Progenitor cell of endocrine pancreas (in vitro differentiated cells): ENCODE measurements around the gene CASP4. TPM values are rescaled to one million over a fixed set of nuclear protein-coding genes. Genes with fewer than 3 reads are reported as not detected.

Experiments
- DNase-seq: peaks from one replicate; pipeline ENCODE4 v3.0.0; 2021; ENCODE audit warnings: low spot score; ENCODE audit not compliant: unreplicated experiment
- H3K27ac Mint-ChIP-seq: 2 replicates; pipeline ENCODE4 v1.8.0; 2021; ENCODE audit warnings: mild to moderate bottlenecking, moderate library complexity, mixed read lengths
- H3K27me3 Mint-ChIP-seq: 2 replicates; pipeline ENCODE4 v1.8.0; 2021; ENCODE audit warnings: mixed read lengths
- H3K36me3 Mint-ChIP-seq: 2 replicates; pipeline ENCODE4 v1.8.0; 2022; ENCODE audit warnings: mixed read lengths; ENCODE audit not compliant: insufficient read depth
- H3K4me1 Mint-ChIP-seq: 2 replicates; pipeline ENCODE4 v1.8.0; 2021; ENCODE audit warnings: low read depth, mixed read lengths
- H3K4me3 Mint-ChIP-seq: 2 replicates; pipeline ENCODE4 v1.8.0; 2021; ENCODE audit warnings: low read depth, mild to moderate bottlenecking, moderate library complexity, mixed read lengths
- H3K9me3 Mint-ChIP-seq: 2 replicates; pipeline ENCODE4 v1.8.0; 2021; ENCODE audit warnings: low read depth, mixed read lengths
- CTCF ChIP-seq: fragments of 200-600 bp; sonication (generic); IDR thresholded peaks from one replicate; pipeline ENCODE4 v1.5.0; 2021; ENCODE audit warnings: antibody characterized with exemption, mild to moderate bottlenecking; ENCODE audit not compliant: unreplicated experiment
- total RNA-seq: library from RNA; stranded (reverse); gene quantifications from 2 replicates; pipeline ENCODE4 v1.2.1, GENCODE V29; 2021

Gene CASP4
- total RNA-seq, 1 donor from 2014 or later: not detected

GRCh38 chr11:105000797-105001196 lies 32.4 kb upstream of the CASP4 start:
- H3K27ac Mint-ChIP-seq: no peak overlapping the region
- no peak overlapping the region for H3K4me3 Mint-ChIP-seq
- no peaks in the 10 kb centered on the region for H3K4me1 Mint-ChIP-seq
- no peak for DNase-seq
- TF ChIP-seq CTCF: peak; percentile 33
- H3K27me3 Mint-ChIP-seq: peaks cover 2% of the 10 kb centered on the region
- H3K9me3 Mint-ChIP-seq: peaks cover 7% of the 10 kb centered on the region
- no peaks in the 10 kb centered on the region for H3K36me3 Mint-ChIP-seq

GRCh38 chr11:105000167-105000566 lies 31.8 kb upstream of the CASP4 start:
- Mint-ChIP-seq H3K4me3 (no peak overlapping the region), H3K9me3 (peaks cover 7% of the 10 kb centered on the region), H3K36me3 (no peaks in the 10 kb centered on the region), H3K4me1 (peaks cover 3% of the 10 kb centered on the region), H3K27ac (no peak overlapping the region), H3K27me3 (peaks cover 2% of the 10 kb centered on the region)
- TF ChIP-seq CTCF: no peak
- no peak for DNase-seq

- peaks cover 6% of the 10 kb centered on the region for H3K4me1 Mint-ChIP-seq
- H3K9me3 Mint-ChIP-seq: peaks cover 10% of the 10 kb centered on the region
- no peak overlapping the region for H3K27ac Mint-ChIP-seq
- H3K4me3 Mint-ChIP-seq: no peak overlapping the region
- no peak for TF ChIP-seq CTCF
- DNase-seq: no peak
- no peaks in the 10 kb centered on the region for H3K36me3 Mint-ChIP-seq
- H3K27me3 Mint-ChIP-seq: peaks cover 2% of the 10 kb centered on the region
These were observed 31.3 kb upstream of the CASP4 start for GRCh38 chr11:104999721-105000120.

- Mint-ChIP-seq H3K9me3 (peaks cover 16% of the 10 kb centered on the region), H3K27me3 (peaks cover 2% of the 10 kb centered on the region), H3K4me1 (peaks cover 7% of the 10 kb centered on the region), H3K4me3 (no peak overlapping the region), H3K27ac (no peak overlapping the region), H3K36me3 (no peaks in the 10 kb centered on the region)
- no peak for TF ChIP-seq CTCF
- no peak for DNase-seq
These were observed 28.9 kb upstream of the CASP4 start for GRCh38 chr11:104997288-104997687.

- Mint-ChIP-seq H3K4me3 (no peak overlapping the region), H3K27ac (peak overlapping the region; percentile 32), H3K27me3 (peaks cover 2% of the 10 kb centered on the region), H3K9me3 (peaks cover 12% of the 10 kb centered on the region), H3K4me1 (peaks cover 12% of the 10 kb centered on the region), H3K36me3 (no peaks in the 10 kb centered on the region)
- no peak for TF ChIP-seq CTCF
- no peak for DNase-seq
These were observed 26.6 kb upstream of the CASP4 start for GRCh38 chr11:104995001-104995408.
